T47D (cell line): ENCODE measurements around the gene CRYM.
"Not testable (repeated sequence)": the region's sequence is repeated elsewhere in the genome, so short reads cannot be mapped to it uniquely, and the experiment has no call there.

ENCODE experiments used
- DNase-seq, 2 experiments: peaks; one replicate each; pipeline versions ENCODE4 v3.0.0 to v3.0.0-alpha.2; 2011 to 2012; ENCODE audit warnings: low read depth in 1 of 2, low spot score in 1 of 2
- JUND ChIP-seq: IDR thresholded peaks from 2 replicates; pipeline ENCODE4 v1.6.1; 2012; ENCODE audit warnings: low read depth
- in situ Hi-C: cut with HindIII; loops from 2 replicates; pipeline ENCODE4 v1.10.0; 2016; ENCODE audit warnings: low sequenced_read_pairs, low pct_unique_long_range_greater_than_20kb

CRYM gene

GRCh38 chr16:21256636-21257035, 21.5 kb downstream of the CRYM start:
- in situ Hi-C loops: no loop called here
- no peak for TF ChIP-seq JUND
- DNase-seq: no peak

- no peak for DNase-seq
- no peak for TF ChIP-seq JUND
- in situ Hi-C loops: no loop called here
Observed at GRCh38 chr16:21253470-21253869, 24.6 kb downstream of the CRYM start.

GRCh38 chr16:21250072-21250923, 27.8 kb downstream of the CRYM start:
- in situ Hi-C loops: no loop called here
- no peak for DNase-seq
- TF ChIP-seq JUND: no peak

GRCh38 chr16:21248179-21248578, 29.9 kb downstream of the CRYM start:
- in situ Hi-C loops, DNase-seq: not testable (repeated sequence)

GRCh38 chr16:21244518-21245215, 33.4 kb downstream of the CRYM start:
- no peak for TF ChIP-seq JUND
- in situ Hi-C loops: no loop called here
- no peak for DNase-seq

- no peak for TF ChIP-seq JUND
- no peak for DNase-seq
- in situ Hi-C loops: no loop called here
Observed at GRCh38 chr16:21242756-21243155, 35.3 kb downstream of the CRYM start.

GRCh38 chr16:21239646-21240045, 38.4 kb downstream of the CRYM start:
- in situ Hi-C loops: no loop called here
- TF ChIP-seq JUND: no peak
- no peak for DNase-seq

GRCh38 chr16:21236831-21237230, 41.3 kb downstream of the CRYM start:
- in situ Hi-C loops: no loop called here
- DNase-seq: no peak
- TF ChIP-seq JUND: no peak

- no peak for DNase-seq
- no peak for TF ChIP-seq JUND
- in situ Hi-C loops: no loop called here
Observed at GRCh38 chr16:21235199-21235585, 42.9 kb downstream of the CRYM start.

- in situ Hi-C loops: no loop called here
- no peak for DNase-seq
- TF ChIP-seq JUND: no peak
Observed at GRCh38 chr16:21233521-21234150, 44.5 kb downstream of the CRYM start, which contains the start of gene ANKS4B. TSS of gene ANKS4B (plus strand) at chr16:21233699. CDS start at chr16:21233738, 39 bp downstream.

- no peak for TF ChIP-seq JUND
- no peak for DNase-seq
- in situ Hi-C loops: no loop called here
Observed at GRCh38 chr16:21233045-21233520, 45.0 kb downstream of the CRYM start.

GRCh38 chr16:21228361-21228872, 49.7 kb downstream of the CRYM start:
- TF ChIP-seq JUND: no peak
- in situ Hi-C loops: no loop called here
- no peak for DNase-seq
